Brain pericyte (primary cell): Measurements from ENCODE around the gene FGF19.

Experiments used
- DNase-seq: peaks from one replicate; pipeline ENCODE4 v3.0.0-alpha.2; 2012; ENCODE audit warnings: low read depth, low spot score

FGF19 gene

GRCh38 chr11:69671734-69672465, 31.9 kb downstream of the FGF19 start:
- DNase-seq = no peak

- DNase-seq = peak; percentile 79
Observed at GRCh38 chr11:69670158-69670845, 33.5 kb downstream of the FGF19 start.

- no peak for DNase-seq
Observed at GRCh38 chr11:69669486-69669885, 34.3 kb downstream of the FGF19 start.

GRCh38 chr11:69667619-69668604, 35.9 kb downstream of the FGF19 start:
- no peak for DNase-seq

GRCh38 chr11:69666752-69667536, 36.9 kb downstream of the FGF19 start:
- DNase-seq = no peak

- no peak for DNase-seq
Observed at GRCh38 chr11:69666261-69666660, 37.6 kb downstream of the FGF19 start.

GRCh38 chr11:69665669-69666068, 38.2 kb downstream of the FGF19 start:
- DNase-seq = no peak

- DNase-seq = no peak
Observed at GRCh38 chr11:69664901-69665300, 38.9 kb downstream of the FGF19 start.

- no peak for DNase-seq
Observed at GRCh38 chr11:69664103-69664775, 39.6 kb downstream of the FGF19 start.

- DNase-seq = no peak
Observed at GRCh38 chr11:69663326-69663725, 40.5 kb downstream of the FGF19 start.

GRCh38 chr11:69662806-69663205, 41.0 kb downstream of the FGF19 start:
- no peak for DNase-seq

- no peak for DNase-seq
Observed at GRCh38 chr11:69662021-69662698, 41.7 kb downstream of the FGF19 start.

GRCh38 chr11:69661413-69661715, 42.5 kb downstream of the FGF19 start:
- no peak for DNase-seq

- no peak for DNase-seq
Observed at GRCh38 chr11:69660001-69660500, 43.8 kb downstream of the FGF19 start.

- DNase-seq = no peak
Observed at GRCh38 chr11:69659591-69659990, 44.2 kb downstream of the FGF19 start.

GRCh38 chr11:69658626-69659450, 45.0 kb downstream of the FGF19 start:
- DNase-seq = no peak

GRCh38 chr11:69657911-69658625, 45.8 kb downstream of the FGF19 start:
- DNase-seq = no peak

- DNase-seq = no peak
Observed at GRCh38 chr11:69657456-69657910, 46.3 kb downstream of the FGF19 start.
